NCI-H2196 (cell line): ENCODE data around the gene C15orf62.

Experiments
- DNase-seq: peaks from one replicate; lab custom pipeline; 2025; ENCODE audit not compliant: unreplicated experiment; lab: John Stamatoyannopoulos, UW

C15orf62 gene

GRCh38 chr15:40754883-40755811 lies 14.6 kb upstream of the C15orf62 start, which contains the start of gene RMDN3:
Gene RMDN3, minus strand, starts transcription at chr15:40755254. Its CDS starts 471 bp downstream, at chr15:40754783.
- DNase-seq: peak; percentile 86

GRCh38 chr15:40755812-40756208 lies 14.0 kb upstream of the C15orf62 start:
- no peak for DNase-seq

GRCh38 chr15:40756938-40757337 lies 12.8 kb upstream of the C15orf62 start:
- DNase-seq: no peak

GRCh38 chr15:40759961-40760360 lies 9.8 kb upstream of the C15orf62 start:
- no peak for DNase-seq

- DNase-seq: peak; percentile 87
These were observed 6.6 kb upstream of the C15orf62 start for GRCh38 chr15:40762919-40763800.

GRCh38 chr15:40763801-40764628 lies 5.8 kb upstream of the C15orf62 start, which contains the start of gene GCHFR:
Gene GCHFR, plus strand, starts transcription at chr15:40764068. Its CDS starts 113 bp downstream, at chr15:40764181.
- DNase-seq: peak; percentile 70

- no peak for DNase-seq
These were observed 5.1 kb upstream of the C15orf62 start for GRCh38 chr15:40764629-40765103.

GRCh38 chr15:40766194-40766815 lies 3.5 kb upstream of the C15orf62 start:
- DNase-seq: no peak

- DNase-seq: no peak
These were observed 2.6 kb upstream of the C15orf62 start for GRCh38 chr15:40766906-40767837.

- no peak for DNase-seq
These were observed 1.8 kb upstream of the C15orf62 start for GRCh38 chr15:40767838-40768500.

GRCh38 chr15:40768521-40769273 lies 1.1 kb upstream of the C15orf62 start:
- no peak for DNase-seq

GRCh38 chr15:40770147-40770721 lies 454 bp downstream of the C15orf62 start:
- peak; percentile 22 for DNase-seq

- DNase-seq: no peak
These were observed 1.5 kb downstream of the C15orf62 start for GRCh38 chr15:40771242-40771641.

- no peak for DNase-seq
These were observed 2.2 kb downstream of the C15orf62 start for GRCh38 chr15:40772014-40772413.

- DNase-seq: no peak
These were observed 3.7 kb downstream of the C15orf62 start for GRCh38 chr15:40773496-40773895.

- DNase-seq: no peak
These were observed 4.1 kb downstream of the C15orf62 start for GRCh38 chr15:40773902-40774301.

- no peak for DNase-seq
These were observed 5.2 kb downstream of the C15orf62 start for GRCh38 chr15:40775007-40775406.
